HFFc6 (cell line): ENCODE data around the gene GSN. TPM values are rescaled to one million over a fixed set of nuclear protein-coding genes. Genes with fewer than 3 reads are reported as not detected.
A peak's percentile ranks its signal among the peaks of the same experiment; 100 is the strongest.

ENCODE experiments used
- DNase-seq: peaks from one replicate; pipeline ENCODE4 v3.0.0-alpha.2; 2018
- H3K27ac Mint-ChIP-seq: 2 replicates; pipeline ENCODE4 v1.8.0; 2020; ENCODE audit warnings: mild to moderate bottlenecking, mixed read lengths
- H3K27me3 Mint-ChIP-seq: 2 replicates; pipeline ENCODE4 v1.8.0; 2021; ENCODE audit warnings: mild to moderate bottlenecking, moderate library complexity, mixed read lengths; ENCODE audit not compliant: insufficient read depth
- H3K36me3 Mint-ChIP-seq: 2 replicates; pipeline ENCODE4 v1.8.0; 2021; ENCODE audit warnings: low read depth, mixed read lengths
- H3K4me1 Mint-ChIP-seq: 2 replicates; pipeline ENCODE4 v1.8.0; 2020; ENCODE audit warnings: low read depth, mixed read lengths
- H3K4me3 Mint-ChIP-seq: 2 replicates; pipeline ENCODE4 v1.8.0; 2020; ENCODE audit warnings: mild to moderate bottlenecking, moderate library complexity, mixed read lengths
- H3K9me3 Mint-ChIP-seq: 2 replicates; pipeline ENCODE4 v1.8.0; 2020; ENCODE audit warnings: mild to moderate bottlenecking, mixed read lengths
- total RNA-seq, 6 experiments: library from RNA; stranded (reverse); fragmentation: NEBNext Ultra II Directional; extraction: Animal tissue kit (Norgen Biotek cat#: 25700); gene quantifications; 2 replicates in 1 of 6; 3 replicates in 5 of 6; pipeline ENCODE4 v1.2.3, GENCODE V29; 2021
- TF ChIP-seq, protein P1 (sequence below): fragments of 200-600 bp; sonication (generic); IDR thresholded peaks from 2 replicates; pipeline ENCODE4 v1.5.0; 2021; ENCODE audit warnings: antibody characterized with exemption, mild to moderate bottlenecking

Gene GSN
- total RNA-seq, 6 experiments from 2014 or later = 288 to 394 (median 318) TPM

DNA sequence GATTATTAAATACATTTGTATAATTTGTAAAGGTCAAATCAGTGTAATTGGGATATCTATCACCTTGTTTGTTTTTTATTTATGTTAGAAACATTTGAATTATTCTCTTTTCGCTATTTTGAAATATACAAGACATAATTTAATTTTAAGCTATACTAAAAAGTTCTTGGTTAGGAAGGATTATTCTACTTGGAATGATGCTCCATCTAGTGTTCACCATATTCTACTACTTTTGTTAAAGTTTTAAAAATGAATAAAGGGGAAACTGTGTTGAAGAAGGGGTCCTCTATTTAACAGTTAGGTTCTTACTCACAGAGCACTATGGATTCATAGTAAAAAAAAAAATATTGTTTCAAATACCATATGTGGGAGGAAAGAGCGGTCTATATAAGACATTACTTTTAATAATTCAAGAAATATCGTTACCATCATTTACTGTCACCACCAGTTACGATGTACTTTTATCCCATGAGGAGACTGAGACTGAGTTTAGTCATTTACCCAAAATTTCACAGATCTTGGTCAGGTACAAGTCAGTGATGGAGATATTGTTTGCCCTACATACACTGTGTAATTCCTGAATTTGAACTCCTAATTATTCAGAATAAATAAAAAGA, 108.4 kb downstream of the GSN start:
- no peak for DNase-seq
- H3K27ac Mint-ChIP-seq = no peak overlapping the region
- H3K4me1 Mint-ChIP-seq = peaks cover 41% of the 10 kb centered on the region
- H3K4me3 Mint-ChIP-seq = no peak overlapping the region
- no peaks in the 10 kb centered on the region for H3K9me3 Mint-ChIP-seq
- no peaks in the 10 kb centered on the region for H3K27me3 Mint-ChIP-seq
- TF ChIP-seq, protein P1, sequence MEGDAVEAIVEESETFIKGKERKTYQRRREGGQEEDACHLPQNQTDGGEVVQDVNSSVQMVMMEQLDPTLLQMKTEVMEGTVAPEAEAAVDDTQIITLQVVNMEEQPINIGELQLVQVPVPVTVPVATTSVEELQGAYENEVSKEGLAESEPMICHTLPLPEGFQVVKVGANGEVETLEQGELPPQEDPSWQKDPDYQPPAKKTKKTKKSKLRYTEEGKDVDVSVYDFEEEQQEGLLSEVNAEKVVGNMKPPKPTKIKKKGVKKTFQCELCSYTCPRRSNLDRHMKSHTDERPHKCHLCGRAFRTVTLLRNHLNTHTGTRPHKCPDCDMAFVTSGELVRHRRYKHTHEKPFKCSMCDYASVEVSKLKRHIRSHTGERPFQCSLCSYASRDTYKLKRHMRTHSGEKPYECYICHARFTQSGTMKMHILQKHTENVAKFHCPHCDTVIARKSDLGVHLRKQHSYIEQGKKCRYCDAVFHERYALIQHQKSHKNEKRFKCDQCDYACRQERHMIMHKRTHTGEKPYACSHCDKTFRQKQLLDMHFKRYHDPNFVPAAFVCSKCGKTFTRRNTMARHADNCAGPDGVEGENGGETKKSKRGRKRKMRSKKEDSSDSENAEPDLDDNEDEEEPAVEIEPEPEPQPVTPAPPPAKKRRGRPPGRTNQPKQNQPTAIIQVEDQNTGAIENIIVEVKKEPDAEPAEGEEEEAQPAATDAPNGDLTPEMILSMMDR = peak; percentile 80
- peaks cover 8% of the 10 kb centered on the region; the same call in 1 of the 2 replicates for H3K36me3 Mint-ChIP-seq

DNA sequence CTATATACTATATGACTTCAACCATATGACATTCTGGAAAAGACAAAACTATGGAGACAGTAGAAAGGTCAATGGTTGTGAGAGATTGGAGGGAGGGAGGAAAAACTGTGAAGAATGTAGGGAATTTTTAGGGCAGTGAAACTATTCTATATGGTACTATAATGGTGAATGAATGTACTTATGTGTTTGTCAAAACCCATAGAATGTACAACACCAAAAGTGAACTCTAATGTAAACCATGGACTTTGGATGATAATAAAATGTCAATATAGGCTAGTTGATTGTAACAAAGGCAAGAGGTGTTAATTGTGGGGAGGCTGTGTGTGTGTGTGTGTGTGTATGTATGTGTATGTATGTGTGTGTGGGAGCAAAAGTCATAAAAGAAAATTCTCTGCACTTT, 112.9 kb downstream of the GSN start:
- no peak overlapping the region for H3K4me3 Mint-ChIP-seq
- TF ChIP-seq, protein P1 = no peak
- peaks cover 6% of the 10 kb centered on the region for H3K4me1 Mint-ChIP-seq
- H3K9me3 Mint-ChIP-seq = no peaks in the 10 kb centered on the region
- no peak overlapping the region for H3K27ac Mint-ChIP-seq
- no peaks in the 10 kb centered on the region for H3K27me3 Mint-ChIP-seq
- DNase-seq = no peak
- peaks cover 8% of the 10 kb centered on the region; the same call in 1 of the 2 replicates for H3K36me3 Mint-ChIP-seq

Other genes with a start within 250 kb of the GSN start
- 1 to 10 TPM; 1.5 to 2.3 (median 2.1) TPM for gene C5, start 217.9 kb upstream of the GSN start, total RNA-seq
- gene CNTRL, start 193.2 kb upstream of the GSN start, total RNA-seq = 10 to 100 TPM in 2 of 6 experiments, 1 to 10 TPM in 4; 3.8 to 10.4 (median 8.8) TPM
- 10 to 100 TPM; 80.3 to 91.4 (median 85.8) TPM for gene RAB14, start 66.3 kb upstream of the GSN start, total RNA-seq
- gene STOM, start 102.1 kb downstream of the GSN start, total RNA-seq = 100 to 1,000 TPM in 5 of 6 experiments, 10 to 100 TPM in 1; 85.4 to 151 (median 138) TPM
- not detected for gene GGTA1, start 231.7 kb downstream of the GSN start, total RNA-seq